HG03558 (cell line): Measurements from ENCODE around the gene TGIF1.

ENCODE experiments used
- ATAC-seq: cut with Tn5 transposase; IDR thresholded peaks from one replicate; pipeline ENCODE4 v1.9.1; 2021; ENCODE audit warnings: moderate number of reproducible peaks; ENCODE audit not compliant: unreplicated experiment; ENCODE audit errors: extremely low read depth

TGIF1 gene

GRCh38 chr18:3479978-3480509 is 30.1 kb downstream of the TGIF1 start:
- no peak for ATAC-seq

- ATAC-seq: no peak
Observed at GRCh38 chr18:3480827-3481573, 31.0 kb downstream of the TGIF1 start.

GRCh38 chr18:3481696-3482210 is 31.8 kb downstream of the TGIF1 start:
- no peak for ATAC-seq

GRCh38 chr18:3482258-3482657 is 32.3 kb downstream of the TGIF1 start:
- ATAC-seq: no peak

GRCh38 chr18:3485153-3486149 is 35.5 kb downstream of the TGIF1 start:
- ATAC-seq: no peak

GRCh38 chr18:3486512-3486911 is 36.5 kb downstream of the TGIF1 start:
- ATAC-seq: no peak

- ATAC-seq: no peak
Observed at GRCh38 chr18:3489462-3489861, 39.5 kb downstream of the TGIF1 start.

- ATAC-seq: no peak
Observed at GRCh38 chr18:3491981-3492555, 42.1 kb downstream of the TGIF1 start.

- no peak for ATAC-seq
Observed at GRCh38 chr18:3492721-3493120, 42.7 kb downstream of the TGIF1 start.

GRCh38 chr18:3493501-3494244 is 43.7 kb downstream of the TGIF1 start:
- no peak for ATAC-seq

GRCh38 chr18:3494245-3494526 is 44.2 kb downstream of the TGIF1 start:
- ATAC-seq: no peak

GRCh38 chr18:3494569-3494968 is 44.6 kb downstream of the TGIF1 start:
- ATAC-seq: no peak

- no peak for ATAC-seq
Observed at GRCh38 chr18:3495691-3496430, 45.9 kb downstream of the TGIF1 start.

GRCh38 chr18:3498698-3499471 is 48.9 kb downstream of the TGIF1 start:
- no peak for ATAC-seq

- no peak for ATAC-seq
Observed at GRCh38 chr18:3499501-3499900, 49.5 kb downstream of the TGIF1 start.

- ATAC-seq: no peak
Observed at GRCh38 chr18:3500016-3500415, 50.0 kb downstream of the TGIF1 start.

- no peak for ATAC-seq
Observed at GRCh38 chr18:3502650-3503049, 52.7 kb downstream of the TGIF1 start.

- ATAC-seq: no peak
Observed at GRCh38 chr18:3504637-3505036, 54.7 kb downstream of the TGIF1 start.
